Activated T-cell treated with anti-CD3 and anti-CD28 coated beads for 24 hours (primary cell): Measurements from ENCODE around the gene GOLM1.

Experiments
- DNase-seq: peaks from one replicate; pipeline ENCODE4 v3.0.0-alpha.2; 2020; ENCODE audit warnings: low read depth

GOLM1 gene

DNA sequence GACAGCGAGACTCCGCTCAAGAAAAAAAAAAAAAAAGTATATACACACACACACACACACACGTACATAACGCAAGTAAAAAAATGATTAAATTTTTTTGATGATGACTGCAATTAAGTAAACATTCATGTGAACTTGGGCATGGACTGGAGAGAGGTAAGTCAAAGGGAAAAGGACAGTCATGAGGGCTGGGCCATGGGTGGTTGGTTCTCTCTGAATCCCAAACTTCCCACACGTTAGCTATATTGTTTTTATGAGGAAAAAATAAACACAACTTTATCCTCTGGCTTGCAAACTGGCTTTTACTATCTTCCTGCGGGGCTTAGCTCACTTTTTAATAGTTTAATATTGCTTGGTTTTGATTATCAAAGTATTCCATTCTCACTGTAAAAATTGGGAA, 53.7 kb downstream of the GOLM1 start:
- DNase-seq, result no peak

- DNase-seq, result no peak
Measured at GRCh38 chr9:86043999-86044398, 55.4 kb downstream of the GOLM1 start.

DNA sequence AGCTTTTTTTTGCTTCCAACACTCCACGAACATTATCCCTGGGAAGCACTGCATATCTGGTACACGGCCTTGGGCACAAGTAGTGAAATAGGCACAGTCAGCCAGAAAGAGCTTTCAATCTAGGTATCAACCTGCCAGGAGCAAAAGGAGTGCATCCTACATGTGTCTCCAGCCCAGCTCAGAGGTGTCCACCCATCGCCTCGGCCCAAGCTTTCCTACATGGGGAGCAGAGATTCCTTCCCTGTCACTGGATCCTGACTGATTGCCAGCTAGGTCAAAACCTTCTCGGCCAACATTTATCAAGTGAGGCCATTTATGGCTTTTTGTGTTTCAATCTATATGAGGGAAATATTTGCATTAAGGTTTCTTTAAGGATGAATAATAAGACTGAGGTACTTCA, 55.8 kb downstream of the GOLM1 start:
- DNase-seq, result no peak

GRCh38 chr9:86042199-86042978, 57.0 kb downstream of the GOLM1 start:
- DNase-seq, result no peak

DNA sequence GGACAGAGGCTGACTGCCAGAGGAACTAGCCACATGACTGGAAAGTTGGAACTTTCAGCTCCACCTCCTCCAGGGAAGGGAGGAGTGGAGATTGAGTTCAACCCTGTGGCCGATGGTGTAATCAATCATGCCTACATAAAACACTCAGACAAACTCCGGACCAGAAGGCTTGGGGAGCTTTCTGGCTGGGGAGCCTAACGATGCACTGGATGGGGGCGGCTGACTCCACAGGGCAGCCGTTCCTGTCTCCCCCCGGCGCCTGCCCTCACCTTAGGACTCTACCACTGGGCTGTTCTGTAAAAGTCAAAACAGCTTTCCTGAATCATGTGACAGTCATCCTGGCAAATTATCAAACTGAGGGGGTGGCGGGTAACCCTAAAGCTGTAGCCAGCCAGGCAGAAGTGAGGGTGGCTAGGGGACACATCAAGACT, 58.0 kb downstream of the GOLM1 start:
- DNase-seq, result no peak

- no peak for DNase-seq
Measured at GRCh38 chr9:86040861-86041155, 58.5 kb downstream of the GOLM1 start.

DNA sequence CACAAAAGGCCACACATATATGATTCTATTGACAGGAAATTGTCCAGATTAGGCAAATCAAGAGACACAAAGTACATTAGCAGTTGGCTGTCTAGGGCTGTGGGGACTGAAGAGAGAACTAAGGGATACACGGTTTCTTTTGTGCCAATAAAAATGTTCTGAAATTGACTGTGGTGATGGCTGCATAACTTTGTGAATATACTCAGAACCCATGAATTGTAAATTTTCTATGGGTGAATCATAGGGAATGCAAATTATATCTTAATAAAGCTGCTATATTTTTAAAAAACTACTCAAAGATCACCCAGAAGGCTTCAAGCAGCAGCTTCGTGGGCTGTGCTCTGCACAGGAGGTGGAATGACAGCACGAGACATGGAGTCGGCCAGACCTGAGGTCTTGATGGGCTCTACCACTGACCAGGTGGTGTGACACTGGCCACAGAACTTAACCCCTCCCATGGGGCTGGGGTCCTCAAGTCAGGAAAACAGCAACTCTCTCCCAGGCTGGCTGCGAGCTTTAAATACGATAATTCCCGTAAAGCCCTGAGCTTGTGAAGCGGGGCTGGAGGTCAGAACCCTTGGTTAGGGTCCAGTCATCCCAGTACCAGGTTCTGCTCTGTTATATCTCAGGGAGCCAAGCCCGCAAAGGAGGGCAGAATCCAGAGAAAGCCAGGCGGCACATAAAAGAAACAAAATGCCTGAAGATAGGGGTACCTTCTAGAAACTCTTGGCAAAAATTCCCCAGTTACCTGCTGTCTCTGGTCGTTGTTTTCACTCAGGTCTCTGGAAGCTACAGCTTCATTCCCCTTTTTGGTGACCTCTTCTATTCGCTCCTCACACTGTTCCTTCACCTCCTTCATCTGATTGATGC, 59.1 kb downstream of the GOLM1 start:
- no peak for DNase-seq

- DNase-seq, result no peak
Measured at GRCh38 chr9:86036555-86036954, 62.8 kb downstream of the GOLM1 start.

GRCh38 chr9:86035827-86036440, 63.4 kb downstream of the GOLM1 start:
- DNase-seq, result no peak

DNA sequence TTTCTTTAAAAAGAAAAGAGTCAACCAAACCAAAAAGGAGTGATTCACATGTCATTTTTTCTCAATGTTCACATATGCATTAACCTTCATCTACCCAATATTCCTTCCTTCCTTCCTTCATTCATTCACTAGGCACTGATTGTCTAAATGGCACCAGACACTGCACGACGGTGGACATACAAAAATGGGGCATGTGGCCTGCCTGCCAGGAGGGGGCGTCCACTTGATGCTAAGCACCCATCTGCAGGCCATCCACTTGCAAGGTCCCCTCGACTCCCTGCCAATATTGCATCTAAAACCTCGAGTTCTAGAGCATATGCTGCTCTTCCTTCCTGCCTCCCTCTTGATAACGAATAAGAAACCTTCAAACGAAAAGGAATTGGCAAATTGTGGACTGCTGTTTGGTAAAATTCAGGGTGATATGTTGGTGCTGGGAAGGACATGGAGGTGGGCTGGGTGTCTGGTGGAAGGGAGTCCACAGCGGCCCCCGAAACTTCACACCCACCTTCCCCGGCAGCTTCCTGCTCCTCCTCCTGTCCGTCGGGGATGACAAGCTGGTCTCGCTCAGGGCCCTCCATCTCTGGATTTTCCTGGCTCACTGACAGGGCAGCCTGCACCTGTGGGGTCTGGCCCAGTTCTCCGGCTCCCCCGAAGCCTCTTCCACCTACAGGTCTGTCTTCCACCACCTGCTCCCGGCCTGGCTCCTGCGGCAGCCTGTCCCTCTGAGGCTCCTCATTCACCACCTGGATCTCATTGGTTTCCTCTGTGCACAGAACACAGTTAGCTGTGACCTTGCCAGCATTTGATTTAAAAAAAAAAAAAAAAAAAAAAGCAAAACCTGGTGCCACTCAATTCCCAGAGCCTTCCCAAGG, 64.3 kb downstream of the GOLM1 start:
- no peak for DNase-seq

DNA sequence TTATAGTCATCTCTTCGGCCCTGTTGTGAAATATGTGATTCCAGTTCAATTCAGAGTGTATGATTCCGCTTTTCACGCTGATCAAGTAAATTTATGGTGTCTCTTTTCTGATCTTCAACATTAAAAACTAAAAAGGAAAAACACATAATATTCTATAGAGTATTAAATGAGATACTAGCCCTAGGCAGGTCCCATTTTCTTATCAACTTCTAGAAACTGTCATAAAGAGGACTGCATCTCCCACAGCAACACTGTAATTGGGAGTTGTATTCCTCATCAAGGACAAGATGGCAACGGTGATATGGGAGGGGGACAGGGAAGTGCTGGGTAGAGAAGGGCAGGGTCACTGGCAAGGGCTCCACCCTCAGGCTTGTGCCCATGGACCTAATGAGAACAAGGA, 71.6 kb downstream of the GOLM1 start:
- DNase-seq, result no peak

GRCh38 chr9:86022687-86023266, 76.6 kb downstream of the GOLM1 start:
- DNase-seq, result no peak

DNA sequence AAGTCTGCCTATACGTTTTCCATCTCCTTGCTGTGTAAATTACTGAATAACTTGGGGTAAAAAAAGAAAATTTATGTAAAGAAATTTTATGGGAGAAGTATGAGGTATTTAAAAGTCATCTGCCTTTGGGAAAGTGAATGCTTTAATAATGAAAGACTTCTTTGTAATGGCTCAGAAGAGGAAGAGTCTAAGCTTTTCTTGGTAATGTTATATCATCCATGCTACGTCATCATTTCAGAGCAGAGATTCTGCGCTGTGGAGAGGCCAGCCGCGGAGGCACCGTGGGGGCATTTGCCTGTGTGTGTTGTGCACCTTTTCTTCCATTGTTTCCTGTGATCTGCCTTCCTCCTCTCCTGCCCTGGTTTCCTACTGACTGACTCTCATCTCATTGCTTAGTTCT, 78.2 kb downstream of the GOLM1 start:
- no peak for DNase-seq

DNA sequence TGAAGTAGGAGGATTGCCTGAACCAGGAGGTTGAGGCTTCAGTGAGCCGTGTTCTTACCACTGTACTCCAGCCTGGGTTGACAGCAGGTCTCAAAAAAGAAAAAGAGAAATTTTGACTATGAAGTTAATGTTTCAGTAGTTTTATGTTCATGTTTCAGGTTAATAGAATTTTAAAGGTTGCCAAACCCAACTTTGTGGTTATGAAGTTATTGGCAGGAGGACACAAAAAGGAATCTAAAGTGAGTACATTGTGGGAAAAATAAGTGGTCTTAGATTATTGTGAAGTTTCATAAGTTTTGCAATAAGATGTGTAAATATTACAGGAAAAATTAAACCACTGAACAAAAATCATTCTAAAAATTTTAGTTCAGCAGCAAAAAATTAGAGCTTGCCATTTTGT, 78.6 kb downstream of the GOLM1 start:
- DNase-seq, result no peak

DNA sequence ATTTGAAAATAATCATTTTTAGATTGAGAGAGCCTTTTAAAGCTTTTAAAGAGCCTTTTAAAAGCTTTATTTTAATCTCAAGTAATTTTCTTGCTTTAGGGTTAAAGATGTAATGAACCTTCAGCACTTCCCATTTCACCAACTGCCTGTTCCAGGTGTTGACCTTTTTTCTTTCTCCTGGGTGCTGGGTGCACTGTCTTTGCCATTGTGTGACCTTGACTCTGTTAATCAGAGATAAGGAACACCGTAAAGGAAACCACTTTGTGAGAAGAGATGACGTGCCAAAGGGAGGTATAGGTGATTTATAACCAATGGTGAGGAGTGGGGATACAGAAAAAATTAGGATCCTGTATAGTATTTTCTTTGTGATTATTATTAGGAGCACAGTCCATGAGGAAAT, 90.2 kb downstream of the GOLM1 start:
- no peak for DNase-seq

DNA sequence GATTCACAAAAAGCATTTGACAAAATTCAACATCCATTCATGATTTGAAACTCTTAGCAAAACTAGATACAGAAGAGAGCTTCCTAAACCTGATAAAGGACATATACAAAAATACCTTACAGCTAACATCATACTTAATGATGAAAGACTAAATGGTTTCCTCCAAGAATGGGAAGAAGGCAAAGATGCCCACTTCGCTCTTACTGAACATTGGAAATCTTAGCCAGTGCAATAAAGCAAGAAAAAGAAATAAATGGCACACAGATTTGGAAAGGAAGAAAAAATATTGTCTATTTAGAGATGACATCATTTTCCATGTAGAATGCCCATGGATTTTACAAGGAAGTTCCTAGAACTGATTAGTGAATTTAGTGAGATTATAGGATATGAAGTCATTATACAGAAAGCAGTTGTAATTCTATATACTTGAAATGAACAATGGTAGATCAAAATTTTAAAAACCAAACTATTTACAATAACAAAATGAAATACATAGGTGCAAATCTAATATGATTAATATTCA, 94.0 kb downstream of the GOLM1 start:
- DNase-seq, result no peak

- DNase-seq, result no peak
Measured at GRCh38 chr9:85995599-85995998, 103.8 kb downstream of the GOLM1 start.

DNA sequence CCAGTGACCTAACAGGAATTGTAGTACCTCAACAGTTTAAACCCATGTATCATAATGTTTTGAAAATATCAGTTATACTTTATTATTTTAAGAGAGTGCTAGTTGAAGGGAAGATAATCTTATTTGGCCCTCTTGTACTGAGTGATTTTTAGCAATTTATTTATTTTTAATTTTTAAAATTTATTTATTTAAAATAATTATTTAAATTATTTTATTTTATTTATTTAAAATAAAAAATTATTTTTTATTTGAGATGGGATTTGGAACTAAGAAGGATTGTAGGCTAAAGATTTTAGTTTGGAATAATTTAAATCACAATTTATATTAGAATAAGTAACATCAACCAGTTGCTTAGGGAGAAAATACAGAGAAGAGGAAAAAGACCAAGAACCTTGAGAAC, 104.3 kb downstream of the GOLM1 start:
- no peak for DNase-seq

GRCh38 chr9:85994191-85994590, 105.2 kb downstream of the GOLM1 start:
- no peak for DNase-seq

- DNase-seq, result no peak
Measured at GRCh38 chr9:85987236-85987635, 112.1 kb downstream of the GOLM1 start.

DNA sequence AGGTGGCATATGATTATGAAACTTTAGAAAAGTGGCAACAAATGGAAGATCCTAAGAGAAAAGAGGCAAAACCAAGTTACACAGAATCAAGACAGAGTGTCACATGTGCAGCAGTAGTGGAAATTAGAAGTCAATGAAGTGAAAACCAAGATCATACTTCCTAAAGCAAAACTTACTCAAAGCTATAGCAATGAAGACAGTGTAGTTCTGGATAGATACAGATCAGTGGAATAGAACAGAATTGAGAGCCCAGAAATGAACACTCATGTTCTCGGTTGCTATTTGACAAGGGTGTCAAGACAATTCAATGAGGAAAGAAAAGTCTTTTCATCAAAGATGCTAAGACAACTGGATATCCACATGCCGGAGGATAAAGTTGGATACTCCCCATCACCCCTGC, 114.9 kb downstream of the GOLM1 start:
- DNase-seq, result no peak

- no peak for DNase-seq
Measured at GRCh38 chr9:85981369-85981768, 118.0 kb downstream of the GOLM1 start.
